ENCODE data around the gene COG5. TPM values are rescaled to one million over a fixed set of nuclear protein-coding genes. Genes with fewer than 3 reads are reported as not detected.

COG5 gene
- total RNA-seq, 1 experiment from 2014 or later, result 20.2 TPM

- no peaks in the 10 kb centered on the region for H3K23me2 ChIP-seq (ENCODE audit: insufficient read length, low read depth, low read length, poor library complexity, severe bottlenecking)
- no peak for DNase-seq
- Mint-ChIP-seq H3K27me3 (ENCODE audit: low read depth) (no peaks in the 10 kb centered on the region), H3K9me3 (no peaks in the 10 kb centered on the region), H3K4me1 (peaks cover 15 to 16% of the 10 kb centered on the region in 2 experiments), H3K36me3 (ENCODE audit: insufficient read depth in 1 of 3, low read depth in 3 of 3) (peaks cover 0 to 17% (median 0%) of the 10 kb centered on the region in 3 experiments; a peak in 1 of 7 replicates), H3K4me3 (no peak overlapping the region), H3K27ac (no peak overlapping the region)
- H4K5ac ChIP-seq (ENCODE audit: insufficient read length, low read depth, low read length), result no peak overlapping the region
- H3K4me2 ChIP-seq (ENCODE audit: insufficient read depth, insufficient read length, low read length), result no peak overlapping the region
- no peak overlapping the region for H2BK15ac ChIP-seq (ENCODE audit: low read depth, low read length)
- H3T11ph ChIP-seq (ENCODE audit: low read length), result no peak overlapping the region
- no peak overlapping the region for H3K27ac ChIP-seq (ENCODE audit: insufficient read length, low read depth, low read length)
- no peak overlapping the region for H3K18ac ChIP-seq (ENCODE audit: insufficient read length, low read depth, low read length)
- H3K79me1 ChIP-seq (ENCODE audit: insufficient read depth, low read depth, low read length, poor library complexity, severe bottlenecking), result no peaks in the 10 kb centered on the region
- no peaks in the 10 kb centered on the region for H4K20me1 ChIP-seq (ENCODE audit: control insufficient read depth, insufficient read depth, insufficient read length)
- no peaks in the 10 kb centered on the region for H3K79me2 ChIP-seq (ENCODE audit: insufficient read depth, low read length)
- peaks cover 5% of the 10 kb centered on the region; the same call in 1 of the 2 replicates for H3K4me1 ChIP-seq (ENCODE audit: insufficient read depth, low read length)
- H2BK120ac ChIP-seq (ENCODE audit: low read depth, low read length, poor library complexity, severe bottlenecking), result no peak overlapping the region
- no peak overlapping the region for H2AK5ac ChIP-seq (ENCODE audit: insufficient read length, low read length)
- TF ChIP-seq CTCF (conservative IDR thresholded peaks at IDR 0.05), result no peak
- no peak overlapping the region for H2BK12ac ChIP-seq (ENCODE audit: insufficient read length, low read depth, low read length)
- H3K9me3 ChIP-seq (ENCODE audit: control insufficient read depth, low read depth, low read length), result no peaks in the 10 kb centered on the region
- H3K9ac ChIP-seq (ENCODE audit: extremely low read depth, insufficient read length, low read length), result no peak overlapping the region
- H3K27me3 ChIP-seq (ENCODE audit: insufficient read depth, low read length), result no peaks in the 10 kb centered on the region
- no peak overlapping the region for H2AFZ ChIP-seq (ENCODE audit: low read length)
- no peak overlapping the region for H3K23ac ChIP-seq (ENCODE audit: insufficient read length, low read depth, low read length)
- H3K14ac ChIP-seq (ENCODE audit: insufficient read depth, low read length), result no peak overlapping the region
- WGBS (ENCODE audit: extremely low coverage, insufficient read length, low lambda C conversion rate), result no CpG with 5 or more reads among the region's 7 CpGs
- no peak overlapping the region for H2BK20ac ChIP-seq (ENCODE audit: low read depth, low read length, poor library complexity, severe bottlenecking)
- no peak overlapping the region for H4K8ac ChIP-seq (replicated peaks; ENCODE audit: insufficient read length, low read depth, low read length)
- H3K4ac ChIP-seq (ENCODE audit: low read depth, low read length), result no peak overlapping the region
- no peak overlapping the region for H3K56ac ChIP-seq (ENCODE audit: insufficient read length, low read depth, low read length)
- H4K91ac ChIP-seq (ENCODE audit: insufficient read length, low read depth, low read length), result no peak overlapping the region
- H2BK5ac ChIP-seq (ENCODE audit: insufficient read length, low read length), result no peak overlapping the region
These were observed 331.1 kb downstream of the COG5 start for GRCh38 chr7:107232568-107233090.

Measured in H9 (cell line).